ENCODE measurements around the gene TMEM266.
A peak's percentile ranks its signal among the peaks of the same experiment; 100 is the strongest.

TMEM266 gene

DNA sequence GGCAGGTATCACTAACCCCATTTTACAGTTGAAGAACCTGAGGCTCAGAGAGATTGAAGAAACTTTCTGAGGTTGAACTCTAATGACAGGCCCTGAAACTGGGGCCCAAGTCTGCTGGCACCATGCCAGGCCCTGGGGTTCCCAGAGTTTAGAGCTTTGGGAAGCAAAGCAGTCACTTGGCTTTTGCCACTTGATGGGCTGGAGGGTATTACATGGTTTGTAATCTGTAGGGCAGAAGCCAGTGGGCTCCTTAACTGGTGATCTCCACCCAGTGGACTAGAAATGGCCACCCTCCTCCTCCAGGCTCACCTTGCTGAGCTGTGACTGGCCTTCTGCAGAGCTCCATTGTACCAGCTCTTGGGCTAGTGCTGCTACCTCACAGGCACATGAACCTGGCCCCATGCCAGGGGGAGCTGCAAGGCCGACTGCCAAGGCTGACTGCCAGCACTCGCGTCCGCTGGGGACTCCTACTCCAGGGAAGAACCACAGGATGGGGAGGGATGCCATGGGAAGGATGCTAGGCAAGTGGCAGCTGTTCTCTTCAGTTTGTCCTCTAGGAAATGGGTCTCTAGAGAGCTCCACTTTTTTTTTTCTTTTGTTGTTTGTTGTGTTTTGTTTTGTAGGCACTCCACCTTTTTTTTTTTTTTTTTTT is 146.7 kb downstream of the TMEM266 start:
- DNase-seq = peak; percentile 75 to 95

DNA sequence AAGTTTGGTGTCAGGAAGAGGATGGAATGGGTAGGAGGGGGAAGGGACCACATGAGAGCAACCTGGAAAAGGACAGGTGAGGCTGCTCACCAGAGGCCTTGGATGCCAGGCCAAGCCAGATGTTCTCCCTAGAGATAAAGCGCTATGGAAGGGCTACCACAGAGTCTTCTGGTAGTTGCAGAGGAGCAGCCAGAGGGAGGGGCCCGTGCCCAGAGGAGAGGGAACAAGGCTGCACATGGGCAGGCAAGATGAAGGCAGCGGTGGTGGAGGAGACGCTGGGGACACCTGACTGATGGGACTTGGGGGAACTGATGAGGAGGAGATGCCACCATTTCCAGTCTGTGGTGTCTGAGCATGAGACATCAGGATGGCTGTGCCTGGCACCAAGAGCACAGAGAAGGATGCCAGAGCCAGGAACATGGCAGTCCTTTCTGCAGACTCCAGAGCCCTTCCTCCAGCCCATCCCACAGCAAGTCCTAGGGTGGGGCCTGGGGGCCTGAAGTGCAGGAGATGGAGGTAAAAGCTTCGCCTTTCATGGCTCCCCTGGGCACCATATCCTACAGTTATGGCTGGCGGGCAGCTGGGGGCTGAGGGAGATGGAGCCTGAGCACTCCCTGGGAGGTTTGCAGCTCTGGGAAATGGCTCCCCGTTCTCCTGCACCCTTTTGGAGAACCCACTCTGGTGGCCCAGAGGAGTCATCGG is 148.4 kb downstream of the TMEM266 start:
- no peak for DNase-seq

DNA sequence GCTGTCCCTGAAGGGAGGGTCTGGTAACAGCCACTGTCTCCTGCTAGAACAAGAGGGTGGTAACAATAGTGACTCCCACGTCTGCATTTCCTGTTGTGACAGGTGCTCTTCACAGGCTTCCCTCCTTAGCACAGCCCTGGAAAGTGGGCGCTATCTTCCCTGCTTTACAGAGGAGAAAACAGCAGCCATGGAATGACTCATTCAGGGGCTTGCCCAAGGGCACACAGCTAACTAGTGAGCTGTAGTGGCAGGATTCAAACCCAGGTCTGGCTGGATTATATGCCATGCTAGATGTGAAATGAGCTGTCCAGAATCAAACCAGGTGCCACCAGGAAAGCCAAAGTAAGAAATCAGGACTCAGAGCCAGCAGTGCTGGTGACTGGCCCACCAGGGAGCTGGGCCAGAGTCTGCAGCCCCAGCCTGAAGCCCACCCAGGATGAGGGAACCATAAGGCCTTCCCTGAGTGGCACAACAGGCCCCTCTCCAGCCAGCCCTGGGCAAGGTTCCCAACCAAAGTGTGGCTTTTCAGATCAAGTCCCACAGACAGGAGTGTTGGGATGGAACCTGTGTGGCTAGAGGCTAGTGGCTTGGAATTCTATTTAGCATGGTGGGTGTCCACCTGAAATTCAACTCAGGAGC is 149.1 kb downstream of the TMEM266 start:
- DNase-seq = peak in 1 of 2 experiments; percentile 32

DNA sequence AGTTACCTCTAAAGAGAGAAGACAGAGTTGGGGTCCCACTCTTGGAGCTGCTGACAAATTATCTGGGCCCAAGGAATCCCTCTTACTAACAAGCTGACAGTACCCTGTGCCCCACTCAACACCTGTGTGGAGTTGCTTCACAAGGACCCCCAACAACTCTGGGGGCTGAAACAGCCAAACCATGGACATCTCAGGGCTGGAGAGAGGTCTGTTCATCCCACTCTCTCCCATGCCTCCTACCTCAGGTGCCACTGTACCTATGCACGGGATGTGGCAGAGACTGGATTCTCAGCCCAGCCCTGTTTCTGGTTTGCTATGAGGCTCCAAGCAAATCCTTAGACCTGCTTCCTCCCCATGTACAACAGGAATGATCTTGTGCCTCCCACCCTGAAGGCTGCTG is 149.7 kb downstream of the TMEM266 start:
- DNase-seq = no peak

DNA sequence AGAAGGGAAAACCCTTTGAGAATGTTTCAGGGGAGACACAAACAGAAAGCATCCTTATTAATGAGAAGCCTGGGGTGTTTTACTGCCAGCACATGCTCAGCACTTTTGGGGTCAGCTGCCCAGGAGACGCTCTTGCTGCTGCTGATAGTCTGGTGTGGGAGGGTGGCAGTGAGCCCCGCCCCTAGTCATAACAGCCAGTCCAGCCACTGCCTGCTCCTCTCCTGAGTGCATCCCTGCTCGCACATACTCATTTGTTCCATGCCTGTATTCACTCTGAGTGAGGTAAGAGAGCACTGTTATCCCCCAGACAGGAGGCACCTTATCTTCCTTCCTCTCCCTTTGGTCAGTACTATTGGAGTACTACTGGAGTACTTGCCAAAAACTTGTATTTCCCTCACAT is 150.2 kb downstream of the TMEM266 start:
- DNase-seq = no peak

DNA sequence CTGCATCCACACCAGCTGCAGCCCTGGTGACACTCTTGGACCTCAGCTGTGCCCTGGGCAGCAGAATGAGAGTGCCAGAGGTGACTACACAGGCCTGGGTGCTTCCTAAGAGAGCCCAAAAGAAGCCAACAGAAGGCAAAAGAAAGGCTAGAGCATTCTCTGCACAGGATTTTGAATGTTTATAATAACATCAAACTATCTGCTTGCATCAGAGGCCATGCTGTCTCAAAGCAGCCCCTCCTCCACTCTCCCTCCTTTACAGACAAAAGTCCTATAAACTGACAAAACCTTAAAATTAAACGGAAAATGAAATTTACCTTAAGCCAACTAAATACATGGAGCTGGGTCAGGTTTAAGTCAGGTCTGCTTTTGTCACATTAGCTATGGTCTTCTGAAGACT is 155.8 kb downstream of the TMEM266 start:
- no peak for DNase-seq

DNA sequence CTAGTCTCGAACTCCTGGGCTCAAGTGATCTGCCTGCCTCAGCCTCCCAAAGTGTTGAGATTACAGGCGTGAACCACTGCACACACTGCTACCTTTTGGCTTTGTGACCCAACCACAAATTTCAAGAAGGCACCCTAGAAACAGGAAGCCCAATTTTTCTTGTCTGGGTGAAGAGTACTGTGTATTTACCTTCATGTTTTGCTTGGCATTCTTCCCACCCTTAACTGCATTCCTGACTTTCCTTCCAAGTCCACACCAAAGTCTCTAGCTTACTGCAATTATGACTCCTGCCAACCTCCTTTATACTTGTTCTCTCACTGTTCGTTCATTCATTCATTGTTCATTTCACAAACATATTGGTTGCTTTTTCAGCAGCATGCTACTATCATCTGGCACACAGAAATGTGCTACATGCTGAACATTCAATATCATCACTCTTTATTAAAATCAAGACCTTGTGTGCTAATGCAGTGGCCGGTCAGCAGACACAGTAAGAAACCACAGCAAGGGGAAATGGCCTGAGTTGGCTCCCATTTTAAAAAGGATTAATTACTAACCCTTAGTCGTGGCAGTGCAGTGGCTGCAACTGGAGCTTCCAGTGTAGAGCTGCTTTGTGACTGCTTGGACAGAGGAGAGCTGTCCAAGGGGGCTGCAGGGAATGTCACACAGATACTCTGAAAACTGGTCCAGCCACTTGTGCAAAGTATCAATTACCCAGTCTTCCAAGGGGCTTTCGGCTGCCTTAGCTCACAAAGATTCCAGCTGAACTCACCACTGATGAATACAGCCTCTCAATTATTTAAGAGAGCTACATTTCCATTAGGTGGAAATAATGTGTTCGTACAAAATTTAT is 157.5 kb downstream of the TMEM266 start:
- no peak for DNase-seq

DNA sequence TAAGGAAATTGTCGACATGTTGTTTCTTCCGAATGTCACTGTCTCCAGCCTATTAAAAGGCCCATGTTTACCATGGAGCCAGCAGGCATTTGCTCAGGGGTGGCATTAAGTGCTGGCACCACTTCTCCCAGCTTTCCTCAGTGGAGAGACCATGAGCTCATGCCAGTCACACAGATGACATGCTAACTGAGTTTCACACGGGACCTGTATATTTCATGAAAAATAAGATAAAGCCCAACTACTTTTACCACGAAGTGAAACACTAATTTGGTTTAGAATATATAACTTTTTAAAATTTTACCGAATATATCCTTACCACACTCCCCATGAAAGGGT is 158.1 kb downstream of the TMEM266 start:
- DNase-seq = no peak

DNA sequence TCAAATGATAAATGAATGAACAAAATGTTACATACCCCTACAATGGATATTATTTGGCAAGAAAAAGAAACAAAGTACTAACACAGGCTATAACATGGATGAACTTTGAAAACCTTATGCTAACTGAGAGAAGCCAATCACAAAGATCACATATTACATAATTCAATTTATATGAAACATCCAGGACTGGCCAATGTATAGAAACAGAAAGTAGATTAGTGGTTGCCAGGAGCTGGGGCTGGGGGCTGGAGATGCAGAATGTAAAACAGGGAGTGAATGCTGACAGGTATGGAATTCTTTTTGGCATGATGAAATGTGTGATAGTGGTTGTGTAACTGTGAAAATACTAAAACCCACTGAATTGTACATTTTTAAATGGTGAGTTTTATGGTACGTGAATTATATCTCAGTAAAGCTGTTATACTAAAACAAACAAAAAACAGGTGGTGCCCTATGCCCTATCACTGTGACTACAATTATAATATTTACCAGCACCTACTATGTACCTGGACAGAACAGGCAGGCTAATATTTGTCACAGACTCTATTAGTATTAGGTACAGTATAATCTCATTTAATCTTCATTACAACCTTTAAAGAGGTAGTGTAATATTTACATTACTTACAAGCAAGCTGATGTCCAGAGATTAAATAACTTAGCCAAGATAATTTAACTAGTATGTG is 161.4 kb downstream of the TMEM266 start:
- DNase-seq = no peak

DNA sequence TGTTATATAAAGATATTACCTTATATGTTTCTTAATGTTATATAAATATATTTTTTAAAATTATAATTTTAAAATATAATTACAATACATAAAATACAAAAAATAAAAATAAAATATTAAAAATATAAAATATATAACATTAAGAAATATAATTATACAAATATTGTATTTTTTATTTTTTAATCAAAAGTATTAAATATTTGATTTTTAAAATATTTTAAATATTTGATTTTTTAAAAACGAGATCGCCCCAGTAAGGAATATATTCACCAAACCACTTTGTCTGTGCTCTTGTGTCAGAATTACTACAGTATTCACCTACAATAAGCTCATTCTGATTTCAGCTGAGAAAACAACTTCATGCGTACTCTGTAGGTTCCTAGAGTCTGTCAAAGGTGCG is 162.4 kb downstream of the TMEM266 start:
- DNase-seq = no peak

DNA sequence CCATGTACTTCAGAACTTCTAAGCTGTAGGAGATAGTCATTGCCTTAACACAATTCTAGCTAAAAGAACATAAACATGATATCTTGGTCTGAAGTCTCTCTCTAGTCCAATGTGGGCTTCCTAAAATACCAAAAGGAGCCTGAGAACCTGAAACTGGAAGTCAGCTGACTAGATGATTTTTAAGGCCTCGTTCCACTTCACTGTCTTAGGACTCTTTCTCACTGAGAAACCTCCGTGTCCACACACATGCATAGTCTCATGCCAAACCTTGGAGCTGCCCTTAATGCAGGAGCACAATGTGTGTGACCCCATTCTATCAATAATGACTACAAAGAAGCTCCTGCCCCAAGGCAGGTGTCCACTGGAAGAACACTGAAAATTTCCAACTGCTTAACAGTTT is 163.7 kb downstream of the TMEM266 start:
- no peak for DNase-seq

DNA sequence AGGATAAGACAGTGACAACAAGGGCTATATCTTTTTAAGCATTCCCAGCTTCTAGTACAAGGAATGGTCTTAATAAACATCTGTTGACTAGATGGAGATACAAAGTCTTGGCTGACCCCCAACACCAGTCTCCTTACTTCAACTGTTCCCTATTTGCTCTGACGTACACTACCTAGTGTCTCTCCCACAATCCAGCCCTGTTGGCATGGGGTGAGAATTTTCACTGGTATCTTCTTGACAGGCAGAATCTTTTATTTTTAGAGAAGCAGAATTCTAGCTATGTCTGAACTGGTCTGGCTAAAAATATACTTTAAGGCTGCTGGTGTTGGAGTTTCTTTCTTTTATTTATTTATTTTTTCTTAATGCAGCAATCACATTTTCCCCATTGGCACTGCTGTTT is 169.5 kb downstream of the TMEM266 start:
- DNase-seq = no peak

DNA sequence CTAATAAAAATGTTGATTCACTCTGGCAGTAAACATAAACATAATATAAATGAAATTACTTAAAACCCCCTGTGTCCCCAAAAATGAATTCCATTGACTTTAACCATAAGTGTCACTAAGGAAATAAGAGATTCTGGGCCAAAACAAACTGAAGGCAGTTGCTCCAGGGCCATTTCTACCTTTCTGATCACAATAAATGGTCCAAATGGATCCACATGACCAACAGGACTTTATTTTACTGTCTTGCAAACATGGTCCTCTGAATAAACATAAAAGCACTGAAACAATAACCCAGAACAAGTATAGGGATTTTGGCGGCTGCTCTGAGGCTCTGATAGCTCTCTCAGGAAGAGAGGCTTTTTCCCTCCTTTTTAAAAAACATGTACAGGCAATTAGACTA is 174.1 kb downstream of the TMEM266 start:
- DNase-seq = no peak

DNA sequence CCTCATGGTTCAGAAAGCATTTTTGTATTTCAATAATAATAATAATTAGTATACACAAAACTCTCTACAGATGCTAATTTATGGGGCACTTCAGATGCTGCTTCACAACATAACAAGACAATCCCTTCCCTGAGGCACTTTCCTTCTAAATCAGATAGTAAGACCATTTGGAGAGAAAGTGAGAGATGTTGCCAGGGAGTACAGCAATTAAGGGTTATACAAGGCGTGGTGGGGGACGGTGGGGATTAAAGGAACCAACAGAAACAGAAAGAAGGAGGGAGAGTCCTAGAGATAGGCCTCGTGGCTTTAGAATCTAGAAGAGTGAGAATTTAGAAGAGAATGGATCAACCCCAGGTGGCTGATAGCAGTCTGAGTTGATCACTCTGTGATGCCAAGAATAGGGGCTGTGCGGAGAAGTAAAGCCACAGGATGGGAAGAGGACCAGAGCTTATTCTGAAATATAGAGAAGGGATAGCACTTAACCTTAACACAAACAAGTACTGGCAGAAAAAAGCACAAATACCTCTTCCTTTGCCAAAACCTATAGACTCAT is 174.6 kb downstream of the TMEM266 start:
- no peak for DNase-seq

DNA sequence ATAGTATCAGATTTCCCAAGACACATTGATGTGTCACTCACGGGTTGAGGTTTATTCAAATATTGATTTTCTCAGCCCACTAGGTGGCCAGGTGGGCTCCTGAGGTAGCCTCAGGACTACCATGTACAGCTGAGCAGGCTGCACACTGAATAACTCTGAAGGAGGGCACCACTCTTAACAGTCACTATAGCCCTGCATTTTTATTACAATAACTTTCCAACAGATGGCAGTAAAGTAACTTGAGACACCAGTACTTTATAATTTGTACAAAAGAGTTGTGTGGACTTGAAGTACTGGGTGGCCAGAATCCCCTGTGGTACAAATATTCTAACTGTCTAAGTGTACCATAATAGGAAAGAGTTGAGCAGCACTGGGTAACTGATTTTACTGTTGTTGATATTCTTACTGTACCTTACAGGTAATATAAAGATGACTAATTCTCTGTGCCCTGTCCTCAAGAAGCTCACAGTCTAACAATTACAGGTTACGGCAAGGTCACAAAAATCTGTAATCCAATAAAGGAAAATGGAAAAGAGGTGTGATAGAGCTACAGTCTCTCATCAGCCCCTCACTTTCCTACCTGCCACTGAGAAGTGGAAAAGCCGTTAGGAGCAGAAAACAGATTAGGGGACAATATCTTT is 175.5 kb downstream of the TMEM266 start:
- DNase-seq = peak; percentile 9 to 40

DNA sequence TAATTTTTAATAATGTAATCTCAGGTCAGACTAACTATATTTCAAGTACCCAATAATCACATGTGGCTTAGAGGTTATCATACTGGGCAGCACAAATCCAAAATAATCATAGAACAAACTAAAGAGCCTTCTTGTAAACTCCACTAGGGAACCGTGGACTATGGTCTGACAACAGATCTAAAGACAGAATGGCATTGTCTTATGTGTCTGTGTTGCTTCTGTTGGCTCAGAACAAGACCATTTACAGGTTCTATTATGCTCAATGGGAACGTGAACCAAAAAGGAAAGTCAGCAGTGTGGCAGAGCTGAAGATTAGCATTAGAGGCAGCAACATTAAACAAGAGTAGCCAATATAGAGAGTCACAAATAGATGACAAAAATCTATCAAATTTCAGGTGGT is 176.6 kb downstream of the TMEM266 start:
- no peak for DNase-seq

DNA sequence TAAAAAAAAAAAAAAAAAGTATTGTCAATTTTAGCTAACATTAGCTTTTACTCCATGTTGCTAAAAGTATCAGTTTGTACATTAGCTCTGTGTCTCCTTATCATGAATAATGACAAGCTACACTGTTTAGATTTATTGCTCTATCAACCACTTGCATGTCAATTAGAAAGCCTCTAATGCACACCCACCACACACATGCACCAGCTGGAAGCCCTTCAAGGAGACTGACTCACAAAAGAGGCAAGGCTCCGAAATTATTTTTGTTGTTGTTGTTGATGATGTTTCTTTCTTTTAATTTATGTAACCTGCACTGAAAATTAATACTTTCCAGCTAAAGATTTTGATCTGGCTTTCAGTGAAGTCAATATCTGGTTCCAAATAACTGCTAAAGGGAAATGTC is 180.0 kb downstream of the TMEM266 start:
- DNase-seq = no peak

DNA sequence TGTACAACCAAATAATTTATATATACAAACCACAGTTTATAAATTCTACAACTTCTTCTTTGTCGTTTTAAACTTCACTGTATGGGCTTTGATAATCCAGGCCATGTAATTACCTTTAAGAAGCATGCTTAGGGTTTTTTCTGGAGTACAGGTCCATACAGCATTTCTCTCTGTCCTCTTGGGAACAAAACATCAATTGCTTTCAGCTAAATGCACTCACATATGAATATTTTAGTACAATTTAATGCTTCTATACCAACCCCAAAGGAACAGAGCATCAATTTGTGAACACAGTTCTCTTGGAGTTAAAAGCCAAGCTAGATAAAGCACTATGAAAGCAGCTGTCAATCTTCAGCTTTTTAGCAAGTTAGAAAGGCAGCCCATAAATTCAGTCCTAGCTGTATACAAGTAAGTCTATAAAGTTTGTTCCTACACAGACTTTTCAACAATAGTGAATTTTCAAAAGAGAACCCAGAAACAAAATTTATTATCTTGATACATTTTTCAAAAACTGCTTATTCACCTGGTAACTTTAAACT is 185.4 kb downstream of the TMEM266 start:
- DNase-seq = no peak

DNA sequence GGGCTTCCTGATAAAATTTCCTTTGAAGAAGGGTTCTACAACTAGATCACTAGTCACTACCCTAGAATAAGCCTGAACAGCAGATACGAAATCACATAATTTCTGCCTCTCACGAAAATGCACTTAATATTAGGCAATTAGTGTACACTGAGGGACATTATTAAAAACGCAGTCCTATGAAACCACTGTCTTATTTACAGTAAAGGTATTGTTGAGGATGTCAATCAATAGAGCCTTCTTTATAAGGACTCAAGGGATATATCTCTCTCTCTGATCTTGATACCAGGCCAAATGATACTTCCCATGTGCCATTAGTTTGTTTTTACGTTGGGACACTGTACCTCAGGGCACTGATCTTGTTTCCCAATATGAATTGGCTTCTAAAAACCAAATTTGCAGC is 191.9 kb downstream of the TMEM266 start:
- DNase-seq = no peak

DNA sequence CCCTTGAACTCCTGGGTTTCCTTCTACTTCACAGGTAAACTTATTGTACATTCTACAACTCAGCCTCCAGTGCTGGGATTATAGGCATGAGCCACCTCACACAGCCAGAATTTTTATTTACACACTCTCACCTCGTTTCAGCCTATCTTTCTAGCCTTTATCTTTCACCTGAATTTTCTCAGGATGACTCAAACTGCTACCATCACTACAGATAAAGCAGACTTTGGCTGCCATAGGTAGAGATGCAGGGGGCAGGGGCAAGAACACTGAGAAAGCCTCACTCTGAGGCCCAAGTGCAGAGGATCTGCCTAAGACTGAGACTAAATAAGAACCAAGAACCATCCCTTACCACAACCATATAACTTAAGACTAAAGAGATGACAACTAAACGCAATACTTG is 192.5 kb downstream of the TMEM266 start:
- DNase-seq = no peak

DNA sequence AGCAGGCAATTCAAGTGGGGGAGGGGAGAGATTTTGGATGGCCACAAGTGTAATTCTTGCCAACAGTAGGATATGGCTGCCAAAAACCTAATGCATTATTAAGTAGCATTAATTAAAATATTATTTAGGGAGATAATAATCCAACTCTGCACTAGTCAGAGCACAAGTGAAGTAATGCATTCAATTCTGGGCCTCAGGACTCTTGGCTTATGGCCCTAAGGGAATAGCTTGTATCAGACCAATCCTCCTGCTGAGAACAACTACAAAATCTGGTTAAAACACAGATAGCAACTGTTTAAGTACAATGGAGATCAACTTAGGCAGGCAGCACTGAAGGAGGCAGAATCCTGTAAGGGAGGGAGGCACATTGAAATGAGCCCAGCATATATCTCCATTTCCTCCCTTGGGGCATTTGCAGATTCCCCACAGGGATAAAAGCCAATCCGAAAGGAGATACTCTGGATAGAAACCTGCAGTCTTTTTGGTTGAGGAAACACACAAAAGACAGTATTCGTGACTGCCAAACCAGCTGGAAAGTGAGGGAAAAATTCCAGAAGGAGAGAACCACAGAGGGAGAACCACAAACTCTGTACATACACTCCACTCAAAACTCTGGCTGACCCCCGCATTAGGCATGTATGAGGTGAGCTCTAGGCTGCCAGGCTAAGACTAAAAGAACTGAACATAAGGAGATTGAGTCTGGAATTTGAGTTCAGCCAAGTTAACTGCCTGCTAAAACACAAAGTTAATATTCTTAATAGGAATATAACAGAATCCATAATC is 194.1 kb downstream of the TMEM266 start:
- no peak for DNase-seq
